Muscle of arm (tissue), 12 donors: Measurements from ENCODE around the gene PHACTR1. TPM values are rescaled to one million over a fixed set of nuclear protein-coding genes. Genes with fewer than 3 reads are reported as not detected.
A peak's percentile ranks its signal among the peaks of the same experiment; 100 is the strongest.
"Not testable (repeated sequence)": the region's sequence is repeated elsewhere in the genome, so short reads cannot be mapped to it uniquely, and the experiment has no call there.

Experiments
- DNase-seq: peaks from one replicate; pipeline ENCODE4 v3.0.0-alpha.2; 2013
- polyA plus RNA-seq, 12 donors: library from polyadenylated mRNA; unstranded; fragments of 120-200 nt; gene quantifications; one replicate each; pipeline ENCODE4 v1.2.1, GENCODE V29; 2013; ENCODE audit not compliant: insufficient read length in 12 of 12

Gene PHACTR1
- polyA plus RNA-seq, 12 donors, result 4.1 to 25.6 (median 5.3) TPM; not detected in 1

DNA sequence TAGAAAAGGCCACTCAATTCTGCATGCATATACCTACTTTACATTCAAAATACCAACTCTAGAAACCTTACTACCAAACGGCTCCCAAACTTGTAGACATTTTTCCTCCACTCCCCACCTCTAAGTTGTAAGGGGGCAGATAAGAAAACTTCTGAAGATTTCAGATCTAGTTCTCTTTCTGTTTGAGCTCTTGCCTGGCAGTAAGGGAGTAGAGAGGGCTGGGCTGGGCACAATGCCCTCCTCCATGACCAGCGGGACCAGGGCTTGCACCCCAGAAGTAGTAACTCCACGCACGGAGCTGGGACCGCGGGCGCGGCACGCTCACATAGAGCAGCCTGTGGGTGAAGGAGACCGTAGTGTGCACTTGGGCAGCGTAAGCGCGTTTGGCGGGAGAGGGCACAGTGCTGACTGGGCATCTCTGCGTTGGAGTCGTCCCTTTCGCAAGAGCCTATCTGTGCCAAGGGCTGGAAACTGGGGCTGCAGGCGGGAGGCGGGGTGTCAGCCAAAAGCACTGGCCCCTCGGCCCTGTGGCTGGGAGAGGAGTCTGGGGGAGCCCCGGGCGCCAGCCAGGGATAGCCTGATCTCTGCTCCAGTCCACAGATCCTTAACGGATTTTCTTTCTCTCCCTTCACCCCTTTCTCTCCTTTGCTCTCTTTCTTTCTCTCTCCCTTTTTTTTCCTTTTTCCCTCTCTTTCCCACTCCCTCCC, 32.4 kb downstream of the PHACTR1 start:
- DNase-seq, result no peak

DNA sequence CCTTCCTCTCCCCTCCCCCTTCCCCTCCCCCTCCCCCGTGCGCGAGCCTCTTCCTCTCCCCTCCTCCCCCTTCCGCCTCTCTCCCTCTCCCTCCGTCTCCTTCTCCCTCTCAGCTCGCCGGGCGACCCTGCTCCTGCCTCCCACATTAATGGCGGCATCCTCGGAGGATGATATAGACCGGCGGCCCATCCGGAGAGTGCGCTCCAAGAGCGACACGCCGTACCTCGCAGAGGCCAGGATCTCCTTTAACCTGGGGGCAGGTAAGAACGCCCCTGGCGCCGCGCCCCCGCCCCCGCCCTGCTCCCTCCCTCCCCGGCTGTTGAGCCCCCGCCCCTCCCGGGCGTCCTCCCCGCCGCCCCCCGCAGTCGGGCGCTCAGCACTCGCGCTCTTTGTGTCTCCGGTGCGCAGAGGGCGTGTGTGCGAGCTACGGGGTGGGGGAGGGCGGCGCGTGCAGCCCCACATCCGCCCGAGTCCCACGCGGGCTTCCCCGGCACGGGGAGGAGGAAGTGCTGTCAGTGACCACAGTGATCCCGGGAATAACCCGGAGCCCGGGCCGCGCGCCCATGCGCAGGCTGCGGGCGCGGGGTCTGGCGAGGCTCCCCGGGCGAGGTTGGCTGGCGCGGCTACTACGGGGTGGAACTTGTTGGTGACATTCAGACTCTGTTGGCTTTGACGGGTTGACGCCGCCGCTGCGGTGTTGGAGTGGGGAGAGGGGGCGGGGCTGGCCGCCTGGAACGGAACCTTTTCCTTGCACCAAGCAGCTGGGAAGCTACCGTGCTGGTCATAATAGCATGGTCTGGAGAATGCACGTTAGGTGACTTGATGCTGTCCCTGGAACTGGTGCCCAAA, 33.2 kb downstream of the PHACTR1 start:
- no peak for DNase-seq

DNA sequence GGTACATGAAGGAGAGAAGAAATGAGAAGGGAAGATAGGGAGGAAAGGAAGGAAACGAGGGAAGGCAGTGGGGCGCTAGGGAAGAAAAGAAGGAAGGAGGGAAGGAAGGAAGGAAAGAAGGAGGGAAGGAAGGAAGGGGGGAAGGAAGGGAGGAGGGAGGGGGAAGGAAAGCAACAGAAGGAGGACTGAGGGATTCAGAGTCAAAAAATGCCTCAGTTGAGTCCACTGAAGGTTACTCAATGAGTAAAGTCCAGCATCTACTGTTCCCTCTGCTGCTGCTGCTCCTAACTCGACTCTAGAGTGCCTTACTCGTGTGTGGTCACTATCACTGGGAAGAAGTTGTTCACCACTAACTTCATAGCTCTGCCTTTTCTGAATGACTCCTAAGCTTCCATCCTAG, 33.8 kb downstream of the PHACTR1 start:
- DNase-seq, result no peak

DNA sequence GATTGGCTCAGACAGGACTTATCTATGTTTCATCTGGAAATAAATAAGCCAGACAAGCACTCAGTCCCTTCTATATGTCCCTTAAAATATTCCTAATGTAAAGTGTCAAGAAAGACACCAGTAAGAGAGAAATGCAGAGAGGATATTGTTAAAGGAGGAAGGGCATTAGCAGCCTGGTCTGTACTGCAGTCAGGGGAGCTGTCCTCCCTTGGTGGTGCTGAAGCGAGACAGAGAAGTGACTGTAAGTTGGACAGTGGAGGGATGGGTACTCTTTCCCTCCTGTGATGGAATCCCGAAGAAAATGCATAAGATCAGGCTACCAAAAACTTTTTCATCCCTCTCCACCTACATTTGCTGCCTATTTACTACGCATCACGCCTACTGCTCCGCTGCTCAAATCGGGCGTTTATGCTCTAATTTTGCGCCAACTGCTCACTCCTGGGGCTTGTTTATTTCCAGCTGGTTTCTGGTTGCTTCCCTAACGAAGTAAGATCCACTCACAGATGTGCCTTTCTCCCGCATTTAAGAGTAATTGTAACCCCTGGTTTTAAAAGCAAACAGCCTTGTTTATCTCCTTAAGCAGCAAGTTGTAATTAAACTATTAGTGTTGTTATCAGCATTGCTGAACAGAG, 35.2 kb downstream of the PHACTR1 start:
- peak; percentile 69 for DNase-seq

DNA sequence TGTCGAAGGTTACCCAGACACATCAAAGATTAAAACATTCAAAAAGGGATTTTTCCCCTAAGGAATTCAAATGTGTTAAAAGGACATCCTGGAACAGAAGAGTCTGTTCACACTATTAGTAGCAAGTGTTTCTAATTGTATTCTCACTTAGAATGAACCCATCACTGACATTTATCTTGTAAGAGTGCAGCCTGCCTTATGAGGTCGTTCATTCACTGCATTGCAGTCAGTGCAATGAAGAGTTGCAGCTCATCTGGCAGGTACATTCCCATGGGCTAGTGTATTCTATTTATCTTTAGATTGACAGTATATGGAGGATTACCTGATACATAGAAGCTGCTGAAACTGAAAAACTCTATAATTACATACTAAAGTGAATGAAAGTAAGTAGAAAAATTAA, 36.5 kb downstream of the PHACTR1 start:
- DNase-seq, result no peak

DNA sequence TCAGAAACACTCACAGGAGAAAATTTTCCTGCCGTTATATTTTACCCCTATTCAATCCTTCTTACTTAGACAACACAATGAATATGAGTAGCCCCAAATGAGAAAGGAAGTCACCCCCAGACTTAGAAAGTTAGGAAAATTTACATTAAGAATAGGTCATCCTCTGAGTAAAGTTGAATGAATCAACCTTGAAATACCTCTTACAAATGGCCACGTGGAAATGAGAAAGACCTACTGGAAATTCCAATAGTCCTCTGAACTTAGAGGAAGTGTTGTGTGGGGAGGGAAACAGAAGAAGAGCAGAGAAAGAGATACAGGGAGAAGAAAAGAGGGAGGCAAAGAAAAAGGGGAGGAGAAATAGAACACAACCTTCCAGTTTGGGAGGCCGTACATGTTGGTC, 43.7 kb downstream of the PHACTR1 start:
- DNase-seq, result no peak

DNA sequence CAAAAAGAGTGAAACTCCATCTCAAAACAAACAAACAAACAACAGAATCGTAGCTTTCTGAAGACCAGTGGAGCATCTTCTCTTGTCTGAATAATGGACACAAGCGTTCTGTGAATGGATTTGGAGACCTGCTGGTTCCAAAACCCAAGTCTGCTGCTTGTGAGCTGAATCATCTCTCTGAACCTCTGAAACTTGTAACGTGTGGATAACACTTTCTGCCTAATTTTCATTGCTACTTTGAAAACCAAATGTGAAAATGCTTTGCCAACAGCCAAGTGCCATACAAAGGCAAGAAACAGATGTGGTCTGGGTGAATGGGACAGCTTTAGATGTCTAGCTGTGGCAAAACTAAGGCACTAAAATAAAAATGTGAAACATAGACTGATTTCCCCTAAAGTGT, 44.3 kb downstream of the PHACTR1 start:
- no peak for DNase-seq

DNA sequence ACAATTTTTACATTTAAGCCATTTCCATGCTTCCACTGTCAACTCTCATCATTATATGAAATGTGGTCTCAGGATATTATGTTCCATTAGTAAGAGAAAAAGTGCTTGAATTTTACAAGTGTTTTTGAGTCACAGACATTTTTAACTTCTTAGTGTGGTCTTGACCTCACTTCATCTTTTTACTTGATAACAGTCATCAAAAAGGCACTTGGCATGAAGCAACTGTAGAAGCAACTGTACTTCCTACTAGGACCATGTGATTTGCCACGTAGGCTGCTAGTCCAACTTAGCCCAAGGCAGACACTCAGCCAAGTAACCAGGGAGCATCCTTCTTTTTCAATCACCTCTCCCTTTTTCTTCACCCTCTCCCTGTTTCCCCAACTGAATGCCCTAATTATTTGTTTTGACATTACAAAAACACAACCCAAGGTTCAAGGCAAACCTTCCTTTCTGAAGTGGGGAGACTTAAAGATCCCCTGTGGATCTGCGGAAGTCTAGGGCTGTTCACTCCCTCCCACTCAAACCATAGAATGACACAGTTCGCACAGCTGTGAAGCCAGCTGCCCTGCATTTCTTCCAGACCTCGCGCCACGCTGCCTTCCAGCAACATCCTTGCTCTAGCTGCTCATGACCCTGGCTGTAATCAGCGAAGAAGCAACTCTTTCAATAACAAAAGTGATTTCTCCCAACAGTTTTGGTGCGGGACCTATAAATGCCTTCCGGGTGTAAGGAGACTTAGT, 45.0 kb downstream of the PHACTR1 start:
- no peak for DNase-seq

DNA sequence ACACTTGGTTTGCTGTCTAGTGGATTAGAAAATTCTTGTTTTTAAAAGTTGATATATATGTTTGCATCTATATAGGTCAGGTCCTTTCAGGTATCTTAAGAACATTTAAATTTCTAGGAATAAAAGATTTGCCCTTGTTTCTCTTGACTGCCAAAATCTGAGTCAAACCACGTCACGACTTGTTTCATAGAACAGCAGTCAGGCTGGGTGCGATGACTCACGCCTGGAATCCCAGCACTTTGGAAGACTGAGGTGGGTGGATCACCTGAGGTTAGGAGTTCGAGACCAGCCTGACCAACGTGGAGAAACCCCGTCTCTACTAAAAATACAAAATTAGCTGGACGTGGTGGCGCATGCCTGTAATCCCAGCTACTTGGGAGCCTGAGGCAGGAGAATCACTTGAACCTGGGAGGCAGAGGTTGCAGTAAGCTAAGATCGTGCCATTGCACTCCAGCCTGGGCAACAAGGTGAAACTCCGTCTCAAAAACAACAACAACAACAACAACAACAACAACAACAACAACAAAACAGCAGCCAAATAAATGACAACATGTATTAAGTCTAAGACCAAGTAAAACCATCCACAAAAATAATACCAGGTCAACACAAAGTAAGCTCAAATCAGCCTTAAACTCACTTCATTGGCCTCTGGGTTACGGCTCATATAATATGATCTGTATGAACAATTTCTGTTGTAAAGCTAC, 46.3 kb downstream of the PHACTR1 start:
- not testable (repeated sequence) for DNase-seq

DNA sequence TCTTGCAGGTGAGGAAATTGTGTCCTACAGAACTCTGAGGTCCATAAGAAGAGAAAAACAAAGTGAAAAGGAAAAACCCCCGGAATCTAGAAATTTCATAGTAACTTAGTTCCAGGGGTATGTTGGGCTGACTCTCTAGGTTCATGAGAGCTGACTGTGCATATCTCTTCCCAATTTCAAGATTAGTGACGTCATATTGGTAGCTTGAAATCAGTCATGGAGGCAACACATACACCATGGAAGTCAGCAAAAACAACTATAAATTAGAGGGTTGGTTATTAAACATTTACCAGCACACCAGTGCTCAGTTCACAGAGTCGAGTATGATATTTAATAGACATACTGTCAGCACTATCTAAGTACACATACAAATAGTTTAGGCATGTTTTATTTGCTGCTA, 49.8 kb downstream of the PHACTR1 start:
- DNase-seq, result no peak

DNA sequence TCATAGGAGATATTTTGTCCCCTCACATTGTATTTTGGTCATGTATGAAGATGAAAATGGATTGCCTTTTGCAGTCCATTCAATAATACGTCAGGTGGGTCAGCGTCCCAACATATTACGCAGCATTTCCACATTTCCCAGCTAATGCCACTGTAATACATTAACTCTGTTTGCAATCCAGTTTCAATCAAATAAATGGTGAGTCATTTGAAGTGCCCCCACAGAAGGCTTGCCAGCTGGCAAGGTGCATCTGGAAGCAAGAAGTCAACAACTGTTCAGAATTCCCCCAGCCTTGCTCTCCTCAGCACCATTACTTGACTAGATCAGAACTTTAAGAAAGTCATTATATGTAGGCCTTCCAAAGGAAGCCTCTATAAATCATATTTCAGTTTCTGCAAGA, 50.4 kb downstream of the PHACTR1 start:
- no peak for DNase-seq

DNA sequence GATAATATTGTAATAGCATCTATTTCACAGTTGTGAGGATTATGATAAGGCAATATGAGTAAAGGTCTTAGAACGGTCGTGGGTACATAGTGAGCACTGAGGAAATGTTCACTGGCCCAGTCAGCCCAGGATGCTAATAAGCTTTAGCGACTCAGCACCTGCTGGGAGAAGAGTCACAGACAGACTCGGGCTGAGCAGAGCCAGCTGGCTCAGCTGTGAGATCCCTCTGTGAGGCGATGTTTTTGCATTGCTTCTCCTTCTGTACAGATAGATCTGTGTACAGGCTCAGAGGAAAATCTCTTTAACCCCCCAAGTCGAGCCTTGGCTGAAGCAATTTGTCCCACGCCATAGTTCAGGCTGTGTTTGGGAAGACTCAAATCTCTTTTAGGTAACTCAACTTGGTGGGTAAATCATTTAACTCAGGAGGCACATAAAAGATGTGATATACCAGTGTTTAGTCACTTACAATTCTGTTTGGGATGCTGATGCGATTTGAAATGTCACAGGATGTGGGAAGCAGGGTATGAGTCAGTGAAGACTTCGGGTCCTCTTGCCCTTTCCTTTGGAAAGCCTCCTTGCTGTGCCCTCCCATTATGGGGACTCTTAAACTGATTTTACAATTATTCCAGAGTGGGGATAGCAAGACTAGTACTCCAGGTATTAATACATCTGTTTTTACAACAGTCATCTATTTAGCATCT, 53.1 kb downstream of the PHACTR1 start:
- no peak for DNase-seq

DNA sequence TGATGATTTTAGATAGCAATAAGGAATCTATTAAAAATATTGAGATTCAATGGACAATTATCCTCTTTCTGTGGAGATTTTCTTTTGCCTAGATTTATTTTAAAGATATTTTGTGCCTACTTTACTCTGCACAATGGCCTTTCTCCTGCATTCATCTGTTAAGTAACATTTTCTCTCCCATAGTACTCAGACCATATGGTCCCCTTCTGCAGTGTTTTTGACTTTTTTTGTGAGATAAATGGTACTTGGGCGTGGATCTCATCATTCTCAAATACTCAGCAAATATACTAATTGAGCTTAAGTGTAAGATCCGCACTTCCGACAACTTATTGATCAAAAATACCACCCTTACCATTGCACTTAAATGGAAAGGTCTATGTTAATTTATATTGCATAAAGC, 55.8 kb downstream of the PHACTR1 start:
- DNase-seq, result no peak

DNA sequence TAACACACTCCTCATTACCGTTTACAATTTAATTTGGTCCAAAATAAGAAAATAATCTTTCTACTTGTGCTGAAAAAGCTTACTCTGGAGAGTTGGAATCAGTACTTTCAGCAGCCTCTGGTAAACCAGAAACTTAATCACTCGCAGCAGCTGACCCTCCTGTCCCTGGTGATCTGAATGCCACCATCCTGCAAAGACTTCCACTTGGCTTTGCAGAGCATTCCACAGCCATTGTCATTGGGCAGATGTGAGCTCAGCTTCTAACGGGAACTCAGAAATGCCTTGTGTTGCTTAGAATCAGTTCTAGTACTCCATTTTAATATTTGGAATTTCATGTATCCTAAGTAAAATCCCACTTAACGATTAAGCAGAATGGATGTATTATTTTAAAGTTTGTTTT, 59.7 kb downstream of the PHACTR1 start:
- no peak for DNase-seq

DNA sequence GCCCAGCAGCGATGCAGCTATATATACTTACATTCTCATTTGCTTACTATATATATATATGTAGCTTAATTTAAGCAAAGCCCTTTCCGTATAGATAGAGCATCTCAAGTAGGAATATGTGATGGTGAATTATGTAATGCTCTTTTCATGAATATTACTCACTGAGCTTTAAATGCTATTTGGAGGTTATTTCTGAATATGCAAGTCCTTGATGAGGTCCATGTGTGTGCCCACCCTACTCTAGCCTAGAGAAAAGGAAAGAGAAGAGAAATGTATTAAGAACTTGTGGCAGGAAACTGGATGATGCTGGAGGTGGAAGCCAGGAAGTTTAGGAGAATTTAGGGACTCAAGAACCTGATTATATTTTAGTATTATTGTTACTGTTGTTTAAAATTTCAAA, 63.2 kb downstream of the PHACTR1 start:
- DNase-seq, result no peak

DNA sequence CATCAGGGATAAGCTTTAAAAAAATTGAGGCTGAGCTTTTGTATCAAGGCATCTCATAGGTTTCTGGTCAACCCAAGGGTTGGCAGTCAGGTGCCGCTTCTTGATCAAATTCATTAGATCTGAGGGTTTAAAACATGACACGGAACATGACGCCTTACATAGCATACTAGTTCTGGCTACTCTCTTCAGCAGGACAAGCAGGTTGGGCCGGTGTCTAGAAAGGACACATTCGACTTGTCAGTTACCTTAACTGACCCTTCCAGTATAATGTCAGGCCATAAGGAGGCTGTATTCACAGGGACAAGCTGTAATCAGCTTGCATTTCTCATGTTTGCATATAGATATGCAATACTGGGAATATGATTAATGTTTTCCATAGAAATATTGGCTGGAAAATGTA, 65.6 kb downstream of the PHACTR1 start:
- no peak for DNase-seq

DNA sequence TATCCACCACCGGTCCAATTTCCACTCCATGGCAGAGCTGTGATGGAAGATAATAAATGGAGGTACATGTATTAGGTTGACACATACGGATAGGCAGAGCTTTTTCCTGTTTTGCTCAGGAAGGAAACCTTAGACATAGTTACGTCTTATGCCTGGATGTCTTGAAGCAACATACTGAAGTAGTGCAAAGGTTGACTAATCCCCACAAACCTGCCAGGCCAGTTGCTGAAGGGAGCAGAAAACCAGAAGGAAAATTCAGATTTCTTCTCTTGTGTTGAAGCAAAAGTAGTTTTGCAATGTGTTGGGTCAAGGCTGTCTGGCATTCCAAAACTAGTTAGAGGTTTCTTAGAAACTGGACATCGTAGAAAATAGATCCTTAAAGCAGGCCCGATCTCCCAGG, 68.7 kb downstream of the PHACTR1 start:
- no peak for DNase-seq

DNA sequence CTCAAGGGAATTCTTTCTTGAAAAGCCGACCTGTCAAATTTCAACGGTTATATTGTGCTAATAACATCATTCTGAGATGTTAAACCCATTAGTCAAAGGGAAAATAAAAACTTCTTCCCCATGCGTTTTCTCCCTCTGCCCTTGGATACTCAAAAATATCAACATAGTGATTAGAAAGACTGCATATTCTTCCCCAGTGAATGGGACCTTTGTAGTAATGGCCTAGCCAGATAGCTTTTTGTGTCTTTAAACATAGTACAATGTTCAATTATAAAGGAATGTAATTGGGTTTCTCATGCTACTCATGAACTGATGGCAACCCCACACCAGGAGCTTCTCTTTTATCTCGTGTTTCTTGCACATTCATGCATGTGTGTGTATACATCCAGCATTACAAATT, 69.4 kb downstream of the PHACTR1 start:
- DNase-seq, result no peak

DNA sequence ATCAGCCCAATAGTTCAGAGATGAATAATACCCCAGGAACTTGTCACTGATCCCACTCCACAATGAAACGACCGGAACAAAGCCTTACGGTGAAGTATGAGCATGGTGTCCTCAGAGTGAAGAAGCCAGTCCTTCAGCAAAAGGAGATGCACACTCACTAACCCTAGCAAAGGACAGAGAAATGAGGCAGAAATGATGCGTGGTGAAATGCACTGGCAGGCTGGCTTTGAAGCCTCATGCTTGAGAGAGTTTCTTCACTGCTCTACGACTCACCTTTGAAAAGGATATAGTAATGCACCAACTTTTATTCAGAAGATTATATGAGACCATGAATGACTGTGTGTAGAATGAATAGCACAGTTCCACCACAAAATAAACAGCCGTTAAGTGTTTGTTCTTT, 74.8 kb downstream of the PHACTR1 start:
- no peak for DNase-seq

DNA sequence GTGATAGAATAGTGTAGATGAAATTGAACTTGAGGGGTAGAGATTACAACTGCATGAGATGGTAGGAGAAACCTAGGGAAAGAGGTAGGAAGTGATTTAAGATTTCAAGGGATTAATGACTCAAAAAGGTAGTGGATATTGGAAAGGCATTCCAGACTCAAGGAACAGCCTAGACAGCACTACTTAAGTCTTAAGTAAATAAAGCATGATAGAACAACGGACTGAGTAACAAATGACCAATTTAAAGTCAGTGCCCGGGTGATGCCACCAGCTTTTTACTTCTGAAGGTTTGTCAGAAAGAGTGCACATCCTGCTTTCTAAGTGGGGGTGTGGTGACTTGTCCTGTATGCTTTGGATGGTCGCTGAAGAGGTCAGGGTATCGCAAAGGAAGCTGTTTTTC, 81.8 kb downstream of the PHACTR1 start:
- DNase-seq, result no peak

DNA sequence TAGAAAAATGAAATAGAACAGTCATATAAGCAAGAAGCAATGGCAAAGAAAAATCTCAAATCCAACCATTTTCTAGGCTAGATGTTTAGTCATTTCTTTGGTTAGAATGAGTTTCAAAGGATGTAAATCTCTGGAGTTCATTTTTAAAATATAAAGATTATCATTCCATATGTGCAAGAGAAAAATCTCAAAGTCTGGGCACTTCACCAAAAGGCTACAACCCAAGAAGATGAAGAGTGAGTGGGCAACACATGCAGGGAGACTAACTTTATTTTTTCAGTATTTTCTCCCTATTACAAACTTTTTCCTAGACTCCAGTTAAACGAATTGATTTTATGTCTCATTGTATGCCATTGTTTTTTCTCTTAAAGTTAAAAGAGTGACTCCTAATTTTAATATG, 83.6 kb downstream of the PHACTR1 start:
- DNase-seq, result peak; percentile 11
